Activated naive CD4-positive, alpha-beta T cell treated with anti-CD3 and anti-CD28 coated beads, Interleukin-2, amount 50 U/mL, for 72 hours (primary cell): ENCODE results near the gene SPDYC. TPM values are rescaled to one million over a fixed set of nuclear protein-coding genes. Genes with fewer than 3 reads are reported as not detected.

Source experiments
- total RNA-seq, 2 donors: library from RNA; stranded (reverse); gene quantifications; one replicate each; pipeline ENCODE4 v1.2.3, GENCODE V29; 2022

The SPDYC gene
- total RNA-seq, 2 donors from 2014 or later, result not detected

Other genes starting within 250 kb of the SPDYC start
- gene PPP2R5B, start 245.5 kb upstream of the SPDYC start, total RNA-seq, result 10 to 100 TPM in 1 of 2 donors, 1 to 10 TPM in 1; 2.8 to 29.9 TPM
- gene GPHA2, start 234.3 kb upstream of the SPDYC start, total RNA-seq, result not detected
- gene MAJIN, start 198.1 kb upstream of the SPDYC start, total RNA-seq, result under 1 TPM in 1 of 2 donors, not detected in 1; 0.45 TPM
- gene BATF2, start 173.3 kb upstream of the SPDYC start, total RNA-seq, result not detected
- gene ARL2, start 156.1 kb upstream of the SPDYC start, total RNA-seq, result 10 to 100 TPM; 82.6 to 96.1 TPM
- 10 to 100 TPM; 12.5 to 14.5 TPM for gene SNX15, start 142.8 kb upstream of the SPDYC start, total RNA-seq
- 10 to 100 TPM in 1 of 2 donors, 1 to 10 TPM in 1; 8.9 to 33.3 TPM for gene SAC3D1, start 129.0 kb upstream of the SPDYC start, total RNA-seq
- 10 to 100 TPM; 14.9 to 23.1 TPM for gene NAALADL1, start 111.7 kb upstream of the SPDYC start, total RNA-seq
- 100 to 1,000 TPM; 128 to 203 TPM for gene CDCA5, start 86.2 kb upstream of the SPDYC start, total RNA-seq
- 10 to 100 TPM; 29.9 to 41.3 TPM for gene ZFPL1, start 86.0 kb upstream of the SPDYC start, total RNA-seq
- gene VPS51, start 74.0 kb upstream of the SPDYC start, total RNA-seq, result 100 to 1,000 TPM in 1 of 2 donors, 10 to 100 TPM in 1; 60.4 to 101 TPM
- gene TM7SF2, start 58.4 kb upstream of the SPDYC start, total RNA-seq, result 10 to 100 TPM; 20.5 to 24.3 TPM
- 1 to 10 TPM; 5.6 to 10.0 TPM for gene ZNHIT2, start 52.5 kb upstream of the SPDYC start, total RNA-seq
- 1,000 to 10,000 TPM in 1 of 2 donors, 100 to 1,000 TPM in 1; 983 to 1,040 TPM for gene FAU, start 48.1 kb upstream of the SPDYC start, total RNA-seq
- gene MRPL49, start 47.9 kb upstream of the SPDYC start, total RNA-seq, result 10 to 100 TPM; 55.3 to 92.6 TPM
- gene SYVN1, start 35.7 kb upstream of the SPDYC start, total RNA-seq, result 10 to 100 TPM; 30.2 to 31.6 TPM
- 100 to 1,000 TPM; 119 to 137 TPM for gene CAPN1, start 11.7 kb downstream of the SPDYC start, total RNA-seq
- 10 to 100 TPM; 66.8 to 69.9 TPM for gene POLA2, start 91.7 kb downstream of the SPDYC start, total RNA-seq
- gene CDC42EP2, start 144.6 kb downstream of the SPDYC start, total RNA-seq, result 1 to 10 TPM; 3.5 to 3.9 TPM
- gene DPF2, start 163.6 kb downstream of the SPDYC start, total RNA-seq, result 10 to 100 TPM; 75.3 to 79.4 TPM
- 1 to 10 TPM in 1 of 2 donors, under 1 TPM in 1; 0.76 to 4.0 TPM for gene TIGD3, start 184.5 kb downstream of the SPDYC start, total RNA-seq
- 10 to 100 TPM in 1 of 2 donors, 1 to 10 TPM in 1; 9.7 to 18.5 TPM for gene SLC25A45, start 212.4 kb downstream of the SPDYC start, total RNA-seq
- gene FRMD8, start 216.4 kb downstream of the SPDYC start, total RNA-seq, result 10 to 100 TPM; 39.7 to 53.4 TPM